ENCODE data around the gene SPATA32.

SPATA32 gene

DNA sequence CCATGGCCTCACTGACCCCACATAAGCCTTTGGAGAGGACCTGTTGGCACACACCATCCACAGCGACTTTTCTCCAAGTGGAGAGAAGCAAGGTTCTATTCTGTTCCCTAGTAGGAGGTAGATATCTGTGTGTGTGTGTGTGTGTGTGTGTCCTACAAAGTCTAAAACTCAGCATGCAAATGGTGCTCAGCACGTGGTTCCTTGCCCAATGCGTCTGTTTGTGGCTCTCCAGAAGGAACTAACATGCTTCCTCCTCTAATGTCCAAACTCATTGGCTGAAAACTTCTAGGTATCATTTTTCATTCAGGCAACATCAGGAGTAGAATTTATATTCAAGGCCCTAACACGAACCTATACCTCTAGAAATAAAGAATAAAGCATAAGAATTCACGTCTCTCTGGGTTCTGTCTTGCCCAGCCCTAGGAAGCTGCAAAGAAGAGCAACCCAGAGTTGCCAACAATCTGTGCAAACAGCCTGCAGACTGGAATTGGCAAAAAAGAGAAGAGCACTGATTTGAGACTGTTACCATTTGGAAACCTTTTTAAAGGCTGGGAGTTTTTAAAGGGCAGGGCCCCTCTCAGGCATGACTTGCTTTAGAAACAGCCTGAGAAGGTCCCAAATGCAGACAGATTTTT, 29.4 kb upstream of the SPATA32 start:
- Histone ChIP-seq H3K27me3 (ENCODE audit: control insufficient read depth, insufficient read depth, low read length) (no peaks in the 10 kb centered on the region), H3K4me1 (ENCODE audit: control insufficient read depth, insufficient read depth, low read length) (no peaks in the 10 kb centered on the region), H3K36me3 (ENCODE audit: control insufficient read depth, insufficient read depth, low read length) (no peaks in the 10 kb centered on the region), H3K9me3 (ENCODE audit: control insufficient read depth, insufficient read depth, low read length) (no peaks in the 10 kb centered on the region), H3K4me3 (ENCODE audit: low read depth, low read length) (no peak overlapping the region), H3K9ac (ENCODE audit: low read depth, low read length) (no peak overlapping the region)

DNA sequence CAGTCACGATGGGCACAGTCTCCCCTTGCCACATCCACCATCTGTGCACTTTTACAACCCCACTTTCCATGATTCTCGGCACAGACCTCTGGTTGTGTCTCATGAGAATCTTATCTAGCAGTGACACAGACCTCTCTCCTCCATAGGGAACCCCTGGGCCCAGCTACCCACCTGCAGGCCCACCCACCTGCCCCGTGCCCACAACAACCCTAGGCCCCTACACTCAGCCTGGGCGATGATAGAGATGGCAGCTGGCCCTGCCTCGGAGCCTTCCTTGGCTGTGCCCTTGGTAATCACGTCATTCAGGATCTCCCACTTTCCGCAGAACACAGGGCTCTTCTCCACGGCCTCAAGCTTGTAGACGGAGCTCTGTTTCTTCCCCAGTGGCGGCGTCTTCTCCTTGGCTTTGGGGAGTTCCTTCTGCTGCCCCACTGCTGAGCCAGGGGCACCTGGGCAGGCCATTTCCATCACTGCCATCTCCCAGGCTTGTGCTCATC, 28.4 kb upstream of the SPATA32 start:
- no peak overlapping the region for H3K4me3 ChIP-seq (ENCODE audit: low read depth, low read length)
- H3K4me1 ChIP-seq (ENCODE audit: control insufficient read depth, insufficient read depth, low read length): no peaks in the 10 kb centered on the region
- H3K9me3 ChIP-seq (ENCODE audit: control insufficient read depth, insufficient read depth, low read length): no peaks in the 10 kb centered on the region
- no peak overlapping the region for H3K9ac ChIP-seq (ENCODE audit: low read depth, low read length)
- H3K36me3 ChIP-seq (ENCODE audit: control insufficient read depth, insufficient read depth, low read length): no peaks in the 10 kb centered on the region
- no peaks in the 10 kb centered on the region for H3K27me3 ChIP-seq (ENCODE audit: control insufficient read depth, insufficient read depth, low read length)

DNA sequence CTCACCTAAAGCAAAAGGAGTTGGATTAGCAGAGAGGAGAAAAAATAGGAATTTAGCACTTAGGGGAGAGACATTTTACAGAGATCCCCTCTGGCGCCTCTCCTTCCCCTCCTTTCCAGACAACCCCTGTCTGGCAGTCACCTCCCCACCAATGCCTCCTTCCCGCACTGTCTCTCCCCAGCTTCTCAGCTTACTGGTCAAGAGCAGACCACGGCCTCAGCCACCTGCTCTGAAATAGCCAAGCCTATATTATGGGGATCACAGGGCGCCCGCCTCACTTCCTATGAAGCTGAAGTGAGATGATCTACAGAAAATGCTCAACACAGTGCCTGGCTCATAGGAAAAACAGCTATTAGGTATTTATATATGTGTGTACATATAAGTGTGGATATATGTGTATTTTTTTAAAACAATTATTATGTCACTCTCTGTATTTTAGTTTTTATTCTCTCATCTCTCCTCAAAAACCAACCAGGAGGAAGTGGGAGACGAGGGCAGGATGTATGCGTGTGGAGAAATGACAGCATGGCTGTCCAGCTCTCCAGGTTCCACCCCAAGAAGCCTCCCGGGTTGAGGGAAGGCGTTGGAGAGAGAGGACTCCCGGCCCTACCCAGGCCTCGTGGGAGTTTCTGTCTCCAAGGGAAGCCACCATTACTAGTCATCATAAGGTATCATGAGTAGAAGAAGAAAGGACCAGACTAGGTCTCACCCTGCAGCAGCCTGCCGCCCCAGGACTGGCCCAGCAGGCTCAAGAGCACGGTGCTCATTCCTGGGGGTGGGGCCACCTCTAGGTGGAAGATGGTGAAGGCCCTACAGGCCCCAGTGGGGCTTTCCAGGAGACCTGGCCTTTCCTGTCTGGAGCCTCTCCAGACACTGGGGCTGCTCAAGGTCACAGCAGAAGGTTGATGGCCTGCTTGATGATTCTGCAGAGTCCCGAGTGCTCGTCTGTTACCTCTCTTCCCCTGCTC, 27.7 kb upstream of the SPATA32 start:
- H3K36me3 ChIP-seq (ENCODE audit: control insufficient read depth, insufficient read depth, low read length): peaks cover 4% of the 10 kb centered on the region
- no peaks in the 10 kb centered on the region for H3K9me3 ChIP-seq (ENCODE audit: control insufficient read depth, insufficient read depth, low read length)
- no peaks in the 10 kb centered on the region for H3K27me3 ChIP-seq (ENCODE audit: control insufficient read depth, insufficient read depth, low read length)
- H3K4me1 ChIP-seq (ENCODE audit: control insufficient read depth, insufficient read depth, low read length): no peaks in the 10 kb centered on the region
- no peak overlapping the region for H3K9ac ChIP-seq (ENCODE audit: low read depth, low read length)
- no peak overlapping the region for H3K4me3 ChIP-seq (ENCODE audit: low read depth, low read length)

DNA sequence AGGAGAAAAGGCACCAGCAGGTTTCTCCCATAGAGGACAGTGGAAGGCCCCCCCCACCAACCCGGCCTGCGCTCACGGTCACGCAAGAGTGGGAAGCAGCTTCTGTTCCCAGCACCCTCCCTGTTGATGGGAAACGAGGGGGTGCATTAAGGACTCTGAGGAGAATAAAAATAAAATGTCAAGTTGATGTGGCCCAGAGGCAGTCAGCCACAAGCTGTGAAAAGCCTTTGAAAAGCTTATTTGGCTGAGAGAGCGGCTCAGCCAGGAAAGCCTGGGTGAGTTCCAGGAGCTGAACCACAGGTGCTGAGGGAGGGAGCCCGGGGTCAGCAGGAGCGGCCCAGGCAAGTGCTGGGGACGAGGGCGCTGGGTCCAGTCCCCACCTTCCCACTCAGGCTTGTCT, 26.9 kb upstream of the SPATA32 start:
- peaks cover 12% of the 10 kb centered on the region for H3K36me3 ChIP-seq (ENCODE audit: control insufficient read depth, insufficient read depth, low read length)

DNA sequence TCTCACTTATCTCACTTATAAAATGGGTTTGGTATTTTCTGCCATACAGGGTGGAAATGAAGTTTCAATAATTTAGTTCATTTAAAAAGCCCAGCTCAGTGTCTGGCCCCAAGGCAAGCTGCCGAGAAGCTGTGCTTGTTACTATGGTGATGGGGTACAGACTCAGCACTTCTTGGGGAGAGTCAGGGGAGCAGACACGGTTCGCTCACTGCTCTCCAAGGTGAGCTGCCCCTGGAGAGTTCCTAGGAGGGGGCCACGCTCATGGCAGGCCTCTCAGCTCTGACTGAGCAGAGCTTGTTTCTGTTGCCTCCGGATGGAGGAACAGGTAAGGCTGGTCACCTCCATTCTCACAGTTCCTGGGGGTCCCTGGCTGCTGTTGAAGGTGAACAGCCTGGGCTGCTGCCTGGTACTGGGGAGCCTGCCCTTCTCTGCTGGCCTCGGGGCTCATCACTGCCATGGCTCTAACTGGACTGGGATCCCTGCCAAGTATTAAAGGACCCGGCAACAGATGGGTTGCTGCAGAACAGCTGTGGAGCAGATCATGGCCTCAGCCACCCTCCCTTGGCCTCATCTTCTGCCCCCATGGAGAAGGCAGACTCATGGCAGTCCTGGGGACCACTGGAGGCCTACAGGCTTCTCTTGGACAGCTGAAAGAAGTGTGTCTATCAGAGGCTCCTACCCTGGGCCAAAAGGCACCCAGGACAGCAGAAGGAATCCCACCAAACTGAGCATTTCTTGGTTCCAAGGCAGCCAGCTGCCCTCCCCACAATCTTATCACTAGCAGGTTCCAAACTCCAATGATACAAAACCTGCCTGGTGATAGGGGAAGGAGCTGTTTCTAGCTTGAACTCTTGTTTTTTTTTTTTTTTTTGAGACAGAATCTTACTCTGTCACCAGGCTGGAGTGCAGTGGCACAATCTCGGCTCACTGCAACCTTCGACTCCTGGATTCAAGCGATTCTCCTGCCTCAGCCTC, 25.9 kb upstream of the SPATA32 start:
- H3K36me3 ChIP-seq (ENCODE audit: control insufficient read depth, insufficient read depth, low read length): peaks cover 14% of the 10 kb centered on the region
- H3K9me3 ChIP-seq (ENCODE audit: control insufficient read depth, insufficient read depth, low read length): no peaks in the 10 kb centered on the region
- no peaks in the 10 kb centered on the region for H3K27me3 ChIP-seq (ENCODE audit: control insufficient read depth, insufficient read depth, low read length)
- H3K9ac ChIP-seq (ENCODE audit: low read depth, low read length): no peak overlapping the region
- H3K4me1 ChIP-seq (ENCODE audit: control insufficient read depth, insufficient read depth, low read length): no peaks in the 10 kb centered on the region
- no peak overlapping the region for H3K4me3 ChIP-seq (ENCODE audit: low read depth, low read length)

More for the DNA sequence above, 26.9 kb upstream of the SPATA32 start:
- Histone ChIP-seq H3K9me3 (ENCODE audit: control insufficient read depth, insufficient read depth, low read length) (no peaks in the 10 kb centered on the region), H3K9ac (ENCODE audit: low read depth, low read length) (no peak overlapping the region), H3K27me3 (ENCODE audit: control insufficient read depth, insufficient read depth, low read length) (no peaks in the 10 kb centered on the region), H3K4me1 (ENCODE audit: control insufficient read depth, insufficient read depth, low read length) (no peaks in the 10 kb centered on the region), H3K4me3 (ENCODE audit: low read depth, low read length) (no peak overlapping the region)

DNA sequence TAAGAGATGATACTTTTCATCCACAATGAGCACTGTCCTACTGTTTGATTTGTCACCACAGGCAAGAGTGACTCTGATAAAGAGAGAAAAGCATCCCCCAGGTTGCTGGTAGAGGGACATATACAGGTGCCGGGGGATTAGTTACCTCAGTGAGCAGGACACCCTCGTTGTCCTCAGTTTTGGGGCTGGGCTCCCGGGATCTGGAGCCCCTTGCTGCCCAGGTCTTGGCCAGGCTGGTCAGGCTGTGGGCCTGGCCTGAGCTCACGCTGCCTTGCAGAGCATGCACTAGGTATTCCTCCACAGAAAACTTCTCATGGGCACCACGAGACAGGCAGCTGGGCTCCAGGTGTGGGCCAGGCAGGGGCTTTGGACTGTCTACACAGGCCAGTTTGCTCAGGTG, 24.4 kb upstream of the SPATA32 start:
- H3K9ac ChIP-seq (ENCODE audit: low read depth, low read length): no peak overlapping the region
- no peaks in the 10 kb centered on the region for H3K27me3 ChIP-seq (ENCODE audit: control insufficient read depth, insufficient read depth, low read length)
- H3K9me3 ChIP-seq (ENCODE audit: control insufficient read depth, insufficient read depth, low read length): no peaks in the 10 kb centered on the region
- no peak overlapping the region for H3K4me3 ChIP-seq (ENCODE audit: low read depth, low read length)
- no peaks in the 10 kb centered on the region for H3K4me1 ChIP-seq (ENCODE audit: control insufficient read depth, insufficient read depth, low read length)
- H3K36me3 ChIP-seq (ENCODE audit: control insufficient read depth, insufficient read depth, low read length): peaks cover 18% of the 10 kb centered on the region

DNA sequence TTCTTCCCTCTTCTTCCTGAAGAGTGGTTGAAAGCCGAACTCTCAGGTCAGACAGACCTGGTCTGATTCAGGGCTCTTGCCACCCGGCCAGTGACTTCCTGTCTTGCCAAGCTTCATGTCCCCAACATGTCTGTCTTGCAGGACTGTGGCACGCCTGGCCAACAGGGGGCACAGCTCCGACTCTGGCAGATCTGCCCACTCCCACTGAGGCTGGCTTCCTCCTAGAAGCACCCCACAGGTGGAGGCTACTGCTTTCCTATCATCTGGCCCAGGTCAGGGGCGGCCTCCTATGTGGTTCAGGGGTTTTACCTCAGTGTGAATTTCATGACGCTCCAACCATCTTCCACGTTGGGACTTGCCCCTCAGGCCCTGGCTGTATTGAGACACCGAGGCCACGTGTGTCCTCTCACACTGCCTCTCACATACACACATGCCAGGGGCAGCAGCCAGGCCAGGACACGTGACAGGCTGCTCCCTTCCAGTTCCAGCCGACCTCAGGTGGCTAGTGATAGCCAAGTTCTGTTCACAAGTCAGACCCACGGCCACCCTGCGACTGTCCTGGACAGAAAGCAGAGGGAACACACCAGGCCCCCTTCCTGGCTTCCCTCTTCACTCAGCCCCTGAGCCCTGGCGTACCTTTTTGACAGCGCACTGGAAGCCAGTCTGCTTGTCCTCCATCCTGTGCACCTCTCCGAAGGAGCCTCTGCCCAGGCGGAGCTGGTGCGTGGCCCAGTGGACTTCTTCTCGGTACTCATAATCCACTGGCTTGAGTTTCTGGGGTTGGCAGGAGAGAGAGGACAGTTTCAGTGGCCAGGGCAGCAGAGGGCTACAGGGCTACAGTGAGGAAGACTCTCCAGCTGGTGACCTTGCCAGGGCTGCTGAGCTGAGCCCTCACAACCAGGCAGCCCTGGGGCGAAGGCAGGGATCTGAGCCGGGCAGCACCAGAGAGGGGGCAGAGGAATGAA, 22.6 kb upstream of the SPATA32 start:
- Histone ChIP-seq H3K9ac (ENCODE audit: low read depth, low read length) (no peak overlapping the region), H3K9me3 (ENCODE audit: control insufficient read depth, insufficient read depth, low read length) (no peaks in the 10 kb centered on the region), H3K36me3 (ENCODE audit: control insufficient read depth, insufficient read depth, low read length) (peaks cover 18% of the 10 kb centered on the region), H3K27me3 (ENCODE audit: control insufficient read depth, insufficient read depth, low read length) (no peaks in the 10 kb centered on the region), H3K4me3 (ENCODE audit: low read depth, low read length) (no peak overlapping the region), H3K4me1 (ENCODE audit: control insufficient read depth, insufficient read depth, low read length) (no peaks in the 10 kb centered on the region)

DNA sequence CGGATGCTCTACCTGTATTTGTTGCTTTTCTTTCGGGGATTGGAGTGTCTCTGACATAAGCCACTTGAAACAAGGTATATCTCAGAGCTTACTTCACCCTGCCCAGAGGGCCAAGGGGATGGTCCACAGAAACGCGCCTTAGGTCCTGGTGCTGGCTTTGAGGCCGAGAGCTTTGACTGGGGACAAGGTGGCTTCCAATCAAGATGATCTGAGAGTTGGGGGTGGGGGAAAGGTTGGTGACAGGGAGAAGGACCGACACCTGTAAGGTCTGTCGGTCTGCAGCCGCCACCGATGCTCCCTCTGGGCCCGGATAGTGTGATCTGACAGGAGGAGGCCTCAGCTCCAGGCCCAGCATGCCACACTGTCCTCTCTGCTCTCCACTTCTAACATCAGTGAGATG, 21.8 kb upstream of the SPATA32 start:
- no peak overlapping the region for H3K4me3 ChIP-seq (ENCODE audit: low read depth, low read length)
- peaks cover 18% of the 10 kb centered on the region for H3K36me3 ChIP-seq (ENCODE audit: control insufficient read depth, insufficient read depth, low read length)
- H3K27me3 ChIP-seq (ENCODE audit: control insufficient read depth, insufficient read depth, low read length): no peaks in the 10 kb centered on the region
- H3K9me3 ChIP-seq (ENCODE audit: control insufficient read depth, insufficient read depth, low read length): no peaks in the 10 kb centered on the region
- H3K9ac ChIP-seq (ENCODE audit: low read depth, low read length): no peak overlapping the region
- H3K4me1 ChIP-seq (ENCODE audit: control insufficient read depth, insufficient read depth, low read length): no peaks in the 10 kb centered on the region

DNA sequence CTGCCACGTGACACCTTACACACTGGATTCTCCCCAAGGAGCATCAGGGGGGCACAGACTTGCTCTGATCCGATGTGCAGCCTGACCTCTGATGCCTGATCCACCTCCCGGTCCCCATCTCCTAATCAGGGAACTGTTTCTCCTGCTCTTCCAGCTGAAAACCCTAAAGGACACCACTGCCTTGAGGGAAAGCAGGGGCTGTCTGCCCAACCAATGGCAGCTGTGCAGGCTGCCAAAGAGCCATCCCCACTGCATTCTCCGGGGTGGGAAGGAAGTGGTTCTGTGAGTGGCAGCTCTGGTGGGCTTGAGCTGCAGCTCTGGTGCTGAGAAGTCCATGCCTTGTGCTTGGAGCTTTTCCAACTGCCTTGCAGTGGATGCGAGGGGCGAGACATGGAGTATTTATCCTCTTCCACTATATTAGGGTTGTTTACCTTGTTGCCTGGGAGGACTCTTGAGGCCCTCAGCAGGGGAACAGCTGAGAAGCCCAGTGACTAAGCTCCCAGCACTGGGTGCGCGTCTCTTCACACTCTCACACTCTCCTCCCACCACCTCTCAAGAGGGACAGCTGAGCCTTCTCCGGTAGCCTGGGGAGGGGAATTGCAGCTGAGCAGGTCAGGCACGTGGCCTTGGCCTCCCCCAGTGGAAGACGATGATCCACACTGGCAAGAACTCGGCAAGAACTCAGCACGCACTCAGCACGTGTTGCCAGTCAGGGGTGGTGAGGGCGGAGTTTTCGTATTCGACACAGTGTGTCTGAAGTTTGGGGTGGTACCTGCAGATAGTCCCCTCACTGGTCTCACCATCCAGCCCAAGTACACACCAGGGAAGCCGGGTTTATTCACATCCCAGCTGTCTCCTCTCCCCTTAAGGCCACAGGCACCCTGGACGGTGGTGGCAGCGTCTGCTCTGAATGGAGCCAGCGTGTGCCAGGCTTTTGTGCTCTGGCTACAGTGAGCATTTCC, 21.1 kb upstream of the SPATA32 start:
- Histone ChIP-seq H3K9ac (ENCODE audit: low read depth, low read length) (no peak overlapping the region), H3K4me3 (ENCODE audit: low read depth, low read length) (no peak overlapping the region), H3K36me3 (ENCODE audit: control insufficient read depth, insufficient read depth, low read length) (peaks cover 18% of the 10 kb centered on the region), H3K4me1 (ENCODE audit: control insufficient read depth, insufficient read depth, low read length) (no peaks in the 10 kb centered on the region), H3K9me3 (ENCODE audit: control insufficient read depth, insufficient read depth, low read length) (no peaks in the 10 kb centered on the region), H3K27me3 (ENCODE audit: control insufficient read depth, insufficient read depth, low read length) (no peaks in the 10 kb centered on the region)

DNA sequence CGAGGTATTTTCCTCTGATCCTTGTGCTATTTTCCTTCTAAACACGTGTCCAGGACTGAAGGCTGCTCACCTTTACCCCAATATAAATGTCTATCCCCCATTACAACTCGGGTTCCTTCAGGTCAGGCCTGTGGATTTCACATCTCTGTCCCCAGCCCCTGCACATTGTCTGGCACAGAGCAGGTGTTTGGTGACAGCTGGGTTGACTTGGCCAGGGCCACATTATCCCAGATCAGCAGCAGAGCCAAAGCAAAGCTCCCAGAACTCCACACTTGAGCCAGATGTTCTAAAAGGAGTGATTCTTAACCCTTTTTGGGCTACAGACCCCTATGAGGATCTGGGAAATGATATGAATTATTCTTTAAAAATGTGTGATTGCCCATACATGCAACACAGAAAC, 18.0 kb upstream of the SPATA32 start:
- Histone ChIP-seq H3K36me3 (ENCODE audit: control insufficient read depth, insufficient read depth, low read length) (peaks cover 16% of the 10 kb centered on the region), H3K4me3 (ENCODE audit: low read depth, low read length) (no peak overlapping the region), H3K9me3 (ENCODE audit: control insufficient read depth, insufficient read depth, low read length) (no peaks in the 10 kb centered on the region), H3K4me1 (ENCODE audit: control insufficient read depth, insufficient read depth, low read length) (peaks cover 4% of the 10 kb centered on the region), H3K27me3 (ENCODE audit: control insufficient read depth, insufficient read depth, low read length) (no peaks in the 10 kb centered on the region), H3K9ac (ENCODE audit: low read depth, low read length) (no peak overlapping the region)
